ENCODE data around the gene METRN. TPM values are rescaled to one million over a fixed set of nuclear protein-coding genes. Genes with fewer than 3 reads are reported as not detected.

METRN gene
- total and polyA plus RNA-seq, 4 experiments from 2014 or later, result 6.9 to 18.8 (median 8.0) TPM

DNA sequence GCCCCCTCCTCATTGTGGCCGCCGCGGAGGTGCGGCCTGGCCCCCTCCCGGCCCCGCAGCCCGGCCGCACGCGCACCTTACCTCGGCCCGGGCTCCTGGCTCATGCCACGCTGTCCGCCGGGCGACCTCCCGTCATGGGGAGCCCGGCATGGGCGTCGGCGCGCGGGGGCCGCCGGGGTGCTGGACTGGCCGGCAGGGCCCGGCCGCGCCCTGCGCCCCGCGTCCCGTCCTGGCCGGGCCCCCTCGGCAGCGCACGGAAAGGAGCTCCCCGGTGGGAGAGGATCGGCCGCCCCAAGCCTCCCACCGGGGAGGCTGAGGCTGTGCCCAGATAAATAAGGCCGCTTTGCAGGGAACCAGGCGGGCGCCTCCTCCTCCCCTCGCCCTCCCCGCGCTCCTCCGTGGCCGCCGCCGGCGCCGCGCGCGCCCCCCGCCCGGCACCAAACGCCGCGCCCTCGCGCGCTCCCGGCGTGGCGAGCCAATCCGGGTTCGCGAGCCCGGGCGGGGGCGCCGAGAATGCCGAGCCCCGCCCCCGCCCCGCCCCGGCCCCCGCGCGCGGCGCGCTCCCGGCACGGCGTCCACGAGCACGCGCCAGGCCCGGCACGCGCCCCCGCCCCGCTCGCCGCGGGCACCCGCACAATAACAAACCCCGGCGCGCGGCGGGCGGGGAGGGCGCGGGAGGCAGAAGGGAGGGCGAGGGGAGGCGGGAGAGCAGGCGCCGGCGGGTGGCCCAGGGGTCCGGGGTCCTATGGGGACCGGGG, 9.3 kb upstream of the METRN start, which contains the start of gene FBXL16:
Gene FBXL16, minus strand, starts transcription at position 371 of the 758 bp plus-strand sequence. CDS start 8,396 bp downstream, outside the sequence.
- H3K4me1 ChIP-seq (ENCODE audit: insufficient read depth, low read length), result peaks cover 12% of the 10 kb centered on the region
- H3K36me3 Mint-ChIP-seq, result no peaks in the 10 kb centered on the region
- H3K27ac Mint-ChIP-seq, result no peak within 1 kb of the TSS
- H3K9me3 ChIP-seq (ENCODE audit: control insufficient read depth in 1 of 2, low read length in 2 of 2), result no peaks in the 10 kb centered on the region
- ChIA-PET POLR2A (ENCODE audit: partially characterized antibody) (interaction anchor here (1.0 to 2.4 kb wide), 2 partner anchors 10 to 16 kb away, joined by 3 to 14 read pairs; no protein-coding TSS in a partner anchor), CTCF (ENCODE audit: partially characterized antibody) (no interaction called here)
- H3K9me3 Mint-ChIP-seq, result peaks cover 0 to 1% (median 0%) of the 10 kb centered on the region in 8 donors
- DNase-seq, result no peak
- H3K4me3 ChIP-seq (ENCODE audit: low read length in 2 of 2), result no peak within 1 kb of the TSS
- intact Hi-C loops (cut with micrococcal nuclease), result no loop called here
- no peak within 1 kb of the TSS for H3K27ac ChIP-seq (ENCODE audit: low read depth, low read length)
- H3K36me3 ChIP-seq (ENCODE audit: insufficient read depth, low read length), result no peaks in the 10 kb centered on the region
- H3K27me3 ChIP-seq (ENCODE audit: insufficient read depth, low read length), result peaks cover 51% of the 10 kb centered on the region
- H3K4me1 Mint-ChIP-seq, result peaks cover 0 to 14% (median 4%) of the 10 kb centered on the region in 4 donors
- H3K27me3 Mint-ChIP-seq, result peaks cover 28 to 40% of the 10 kb centered on the region in 2 donors
- peak within 1 kb of the TSS in 5 of 8 donors; percentile 52 to 66 (median 59) for H3K4me3 Mint-ChIP-seq

DNA sequence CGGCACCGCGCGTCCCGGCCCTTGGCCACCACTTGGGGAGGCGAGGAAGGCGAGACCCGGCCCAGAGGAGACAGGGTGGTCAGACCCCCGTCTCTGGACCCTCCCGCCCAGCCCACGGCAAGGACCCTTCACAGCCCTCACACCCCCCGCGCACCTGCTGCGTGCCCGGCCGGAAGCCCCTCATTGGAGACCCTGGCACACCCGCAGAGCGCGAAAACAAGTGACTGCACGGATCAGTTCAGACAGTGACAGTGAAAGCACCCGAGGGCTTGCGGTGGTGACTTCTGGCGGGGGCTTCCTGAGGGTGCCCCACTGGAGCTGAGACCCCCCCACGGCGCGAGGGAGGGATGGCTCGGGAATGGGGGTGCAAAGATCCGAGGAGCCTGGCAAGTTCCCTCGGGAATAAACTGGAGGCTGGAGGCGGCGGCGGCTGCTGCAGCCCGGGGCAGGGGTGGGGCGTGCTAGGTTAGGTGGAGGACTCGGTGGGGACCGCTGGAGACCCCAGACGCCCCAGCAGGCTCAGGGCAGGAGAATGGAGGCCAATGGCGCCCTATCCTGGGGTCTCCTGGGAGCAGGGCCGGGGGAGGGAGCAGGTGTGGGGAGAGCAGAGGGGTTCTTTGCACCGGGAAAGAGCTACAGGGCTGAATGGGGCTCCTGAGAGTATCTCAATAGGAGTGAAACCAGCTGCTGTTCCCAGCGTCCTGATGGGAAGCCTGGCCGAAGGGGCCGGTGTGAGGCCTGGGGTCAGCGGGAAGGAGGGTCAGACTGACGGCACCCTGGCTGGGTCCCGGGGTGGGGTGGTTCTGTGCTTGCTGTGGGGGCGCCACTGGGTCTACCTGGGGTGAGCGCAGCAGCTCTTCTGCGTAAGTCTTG, 8.5 kb upstream of the METRN start:
- DNase-seq, result no peak
- peaks cover 0 to 14% (median 4%) of the 10 kb centered on the region in 4 donors for H3K4me1 Mint-ChIP-seq
- Histone ChIP-seq H3K36me3 (ENCODE audit: insufficient read depth, low read length) (no peaks in the 10 kb centered on the region), H3K9me3 (ENCODE audit: control insufficient read depth in 1 of 2, low read length in 2 of 2) (no peaks in the 10 kb centered on the region), H3K27me3 (ENCODE audit: insufficient read depth, low read length) (peaks cover 56% of the 10 kb centered on the region), H3K27ac (ENCODE audit: low read depth, low read length) (no peak overlapping the region), H3K4me3 (ENCODE audit: low read length in 2 of 2) (no peak overlapping the region), H3K4me1 (ENCODE audit: insufficient read depth, low read length) (peaks cover 4% of the 10 kb centered on the region)
- H3K4me3 Mint-ChIP-seq, result peak overlapping the region in 5 of 8 donors; percentile 52 to 66 (median 59)
- CTCF ChIA-PET (ENCODE audit: partially characterized antibody), result interaction anchor here (1.0 to 1.3 kb wide), 3 partner anchors 9 to 26 kb away, joined by 3 to 4 read pairs (median 3); no protein-coding TSS in a partner anchor
- H3K9me3 Mint-ChIP-seq, result peaks cover 0 to 1% (median 0%) of the 10 kb centered on the region in 8 donors
- intact Hi-C loops (cut with micrococcal nuclease), result no loop called here
- POLR2A ChIA-PET (ENCODE audit: partially characterized antibody), result interaction anchor here (1.1 to 1.5 kb wide), 2 partner anchors 11 to 13 kb away, joined by 3 to 8 read pairs; no protein-coding TSS in a partner anchor
- H3K27ac Mint-ChIP-seq, result no peak overlapping the region
- H3K36me3 Mint-ChIP-seq, result no peaks in the 10 kb centered on the region
- peaks cover 28 to 40% of the 10 kb centered on the region in 2 donors for H3K27me3 Mint-ChIP-seq

GRCh38 chr16:707062-707538, 7.8 kb upstream of the METRN start:
- peaks cover 28 to 40% of the 10 kb centered on the region in 2 donors for H3K27me3 Mint-ChIP-seq
- H3K36me3 ChIP-seq (ENCODE audit: insufficient read depth, low read length), result no peaks in the 10 kb centered on the region
- H3K27ac ChIP-seq (ENCODE audit: low read depth, low read length), result no peak overlapping the region
- peaks cover 0 to 1% (median 0%) of the 10 kb centered on the region in 8 donors for H3K9me3 Mint-ChIP-seq
- H3K27ac Mint-ChIP-seq, result no peak overlapping the region
- H3K4me1 ChIP-seq (ENCODE audit: insufficient read depth, low read length), result no peaks in the 10 kb centered on the region
- H3K4me3 Mint-ChIP-seq, result peak overlapping the region in 1 of 8 donors; percentile 38
- peaks cover 56% of the 10 kb centered on the region for H3K27me3 ChIP-seq (ENCODE audit: insufficient read depth, low read length)
- ChIA-PET CTCF (ENCODE audit: partially characterized antibody) (interaction anchor here (0.9 to 1.3 kb wide), 4 partner anchors 9 to 26 kb away, joined by 3 to 4 read pairs (median 4); no protein-coding TSS in a partner anchor), POLR2A (ENCODE audit: partially characterized antibody) (interaction anchor here (0.8 to 1.5 kb wide), 4 partner anchors 8 to 81 kb away, joined by 3 to 8 read pairs (median 4); partner anchors contain the start of genes CHTF18 and RPUSD1)
- peaks cover 0 to 12% (median 4%) of the 10 kb centered on the region in 4 donors for H3K4me1 Mint-ChIP-seq
- no peaks in the 10 kb centered on the region for H3K36me3 Mint-ChIP-seq
- H3K9me3 ChIP-seq (ENCODE audit: control insufficient read depth in 1 of 2, low read length in 2 of 2), result no peaks in the 10 kb centered on the region
- intact Hi-C loops (cut with micrococcal nuclease), result no loop called here
- no peak overlapping the region for H3K4me3 ChIP-seq (ENCODE audit: low read length in 2 of 2)
- DNase-seq, result no peak

GRCh38 chr16:708019-708418, 6.9 kb upstream of the METRN start:
- intact Hi-C loops (cut with micrococcal nuclease), result no loop called here
- no peaks in the 10 kb centered on the region for H3K9me3 Mint-ChIP-seq
- peak overlapping the region in 1 of 8 donors; percentile 43 for H3K4me3 Mint-ChIP-seq
- Histone ChIP-seq H3K27me3 (ENCODE audit: insufficient read depth, low read length) (peaks cover 56% of the 10 kb centered on the region), H3K9me3 (ENCODE audit: control insufficient read depth in 1 of 2, low read length in 2 of 2) (no peaks in the 10 kb centered on the region), H3K4me1 (ENCODE audit: insufficient read depth, low read length) (no peaks in the 10 kb centered on the region), H3K4me3 (ENCODE audit: low read length in 2 of 2) (no peak overlapping the region), H3K27ac (ENCODE audit: low read depth, low read length) (no peak overlapping the region), H3K36me3 (ENCODE audit: insufficient read depth, low read length) (no peaks in the 10 kb centered on the region)
- peaks cover 20 to 38% of the 10 kb centered on the region in 2 donors for H3K27me3 Mint-ChIP-seq
- H3K4me1 Mint-ChIP-seq, result peaks cover 0 to 13% (median 6%) of the 10 kb centered on the region in 4 donors
- POLR2A ChIA-PET (ENCODE audit: partially characterized antibody), result interaction anchor here (0.6 to 1.0 kb wide), 3 partner anchors 9 to 80 kb away, joined by 3 to 5 read pairs (median 3); partner anchors contain the start of genes CHTF18 and RPUSD1
- peak overlapping the region in 1 of 7 donors; percentile 42 for H3K27ac Mint-ChIP-seq
- no peaks in the 10 kb centered on the region for H3K36me3 Mint-ChIP-seq
- DNase-seq, result no peak
- CTCF ChIA-PET (ENCODE audit: partially characterized antibody), result interaction anchor here (0.9 kb wide), 1 partner anchor 12 kb away, joined by 4 read pairs; no protein-coding TSS in a partner anchor

GRCh38 chr16:708959-709358, 6.0 kb upstream of the METRN start:
- Histone ChIP-seq H3K27me3 (ENCODE audit: insufficient read depth, low read length) (peaks cover 48% of the 10 kb centered on the region), H3K9me3 (ENCODE audit: control insufficient read depth in 1 of 2, low read length in 2 of 2) (no peaks in the 10 kb centered on the region), H3K27ac (ENCODE audit: low read depth, low read length) (no peak overlapping the region), H3K36me3 (ENCODE audit: insufficient read depth, low read length) (no peaks in the 10 kb centered on the region), H3K4me3 (ENCODE audit: low read length in 2 of 2) (no peak overlapping the region), H3K4me1 (ENCODE audit: insufficient read depth, low read length) (no peaks in the 10 kb centered on the region)
- no peak overlapping the region for H3K4me3 Mint-ChIP-seq
- intact Hi-C loops (cut with micrococcal nuclease), result no loop called here
- H3K4me1 Mint-ChIP-seq, result peaks cover 0 to 13% (median 6%) of the 10 kb centered on the region in 4 donors
- no peak for DNase-seq
- H3K27ac Mint-ChIP-seq, result no peak overlapping the region
- H3K36me3 Mint-ChIP-seq, result no peaks in the 10 kb centered on the region
- H3K9me3 Mint-ChIP-seq, result no peaks in the 10 kb centered on the region
- CTCF ChIA-PET (ENCODE audit: partially characterized antibody), result no interaction called here
- POLR2A ChIA-PET (ENCODE audit: partially characterized antibody), result interaction anchor here (1.4 kb wide), 1 partner anchor 13 kb away, joined by 4 read pairs; no protein-coding TSS in a partner anchor
- H3K27me3 Mint-ChIP-seq, result peaks cover 19 to 36% of the 10 kb centered on the region in 2 donors

GRCh38 chr16:709566-710499, 5.1 kb upstream of the METRN start:
- H3K36me3 Mint-ChIP-seq, result no peaks in the 10 kb centered on the region
- Histone ChIP-seq H3K9me3 (ENCODE audit: control insufficient read depth in 1 of 2, low read length in 2 of 2) (no peaks in the 10 kb centered on the region), H3K27me3 (ENCODE audit: insufficient read depth, low read length) (peaks cover 39% of the 10 kb centered on the region), H3K27ac (ENCODE audit: low read depth, low read length) (no peak overlapping the region), H3K4me1 (ENCODE audit: insufficient read depth, low read length) (peaks cover 6% of the 10 kb centered on the region), H3K4me3 (ENCODE audit: low read length in 2 of 2) (no peak overlapping the region), H3K36me3 (ENCODE audit: insufficient read depth, low read length) (no peaks in the 10 kb centered on the region)
- peaks cover 19 to 36% of the 10 kb centered on the region in 2 donors for H3K27me3 Mint-ChIP-seq
- POLR2A ChIA-PET (ENCODE audit: partially characterized antibody), result interaction anchor here (0.6 to 9.0 kb wide), 4 partner anchors 11 to 26 kb away, joined by 3 to 71 read pairs (median 4); partner anchors contain the start of genes ANTKMT, CCDC78 and HAGHL
- H3K27ac Mint-ChIP-seq, result no peak overlapping the region
- no peaks in the 10 kb centered on the region for H3K9me3 Mint-ChIP-seq
- H3K4me3 Mint-ChIP-seq, result no peak overlapping the region
- DNase-seq, result no peak
- peaks cover 0 to 13% (median 6%) of the 10 kb centered on the region in 4 donors for H3K4me1 Mint-ChIP-seq
- intact Hi-C loops (cut with micrococcal nuclease), result no loop called here
- CTCF ChIA-PET (ENCODE audit: partially characterized antibody), result interaction anchor here (0.7 to 6.0 kb wide), 4 partner anchors 10 to 76 kb away, joined by 3 to 84 read pairs (median 5); partner anchors contain the start of genes CHTF18, CIAO3 and RPUSD1
